ENCODE data around the gene LEAP2. TPM values are rescaled to one million over a fixed set of nuclear protein-coding genes. Genes with fewer than 3 reads are reported as not detected.

Gene LEAP2
- total RNA-seq (1 to 10 TPM; 1.3 to 2.1 TPM), polyA plus RNA-seq (1 to 10 TPM in 1 of 2 donors, under 1 TPM in 1; 0.88 to 1.7 TPM)
- long read RNA-seq, donor 1, partial matches to known transcripts = 0 of 12 reads
- long read RNA-seq, donor 1, other reads (novel, unspliced or antisense) = 12 of 12 reads
- long read RNA-seq, donor 2, partial matches to known transcripts = 0 of 4 reads
- long read RNA-seq, donor 2, other reads (novel, unspliced or antisense) = 4 of 4 reads

DNA sequence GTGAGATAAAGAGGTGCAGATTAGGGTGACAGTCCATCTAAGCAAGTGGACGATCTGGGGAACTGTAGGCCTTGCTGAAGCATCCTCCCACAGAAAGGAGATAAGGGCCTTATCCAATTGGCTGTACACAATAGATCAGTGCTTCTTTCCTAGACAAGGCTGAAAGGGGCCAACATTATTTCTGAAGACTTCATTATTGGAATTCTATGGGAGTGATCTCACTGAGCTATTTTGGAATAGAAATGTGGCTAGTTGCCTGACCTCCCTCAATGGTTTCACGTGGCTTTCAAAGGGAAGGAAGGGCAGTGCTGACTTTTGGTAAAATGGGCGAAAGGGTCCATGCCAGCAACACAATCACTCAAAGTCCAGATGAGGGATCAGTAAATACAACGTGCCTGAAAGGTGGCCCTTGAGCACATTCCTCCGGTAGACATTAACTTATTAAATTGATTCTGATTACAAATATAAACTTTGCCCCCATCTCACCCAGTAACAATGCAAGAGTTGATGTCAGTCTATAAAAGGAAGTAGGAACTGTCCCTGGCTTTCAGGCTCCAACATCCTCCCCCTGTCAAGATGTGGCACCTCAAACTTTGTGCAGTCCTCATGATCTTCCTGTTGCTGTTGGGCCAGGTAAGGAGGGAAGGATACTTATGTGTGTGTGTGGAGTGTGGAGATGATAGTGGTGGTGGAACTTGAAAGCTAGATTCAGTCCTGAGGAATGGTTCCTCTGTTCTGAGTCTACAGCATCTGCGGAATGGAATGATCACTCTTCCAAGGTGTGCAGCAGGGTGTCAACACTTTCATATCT is at the start of gene LEAP2:
LEAP2 (plus strand) TSS at position 550 of the 811 bp plus-strand sequence; CDS start at position 577, 27 bp downstream.
- intact Hi-C loops (cut with DNase I) = no loop called here
- peak within 1 kb of the TSS in 1 of 2 donors; percentile 34 for H3K27ac ChIP-seq (ENCODE audit: low read depth in 1 of 2, low read length in 2 of 2)
- peaks cover 0 to 9% of the 10 kb centered on the region in 2 donors for H3K4me1 ChIP-seq (ENCODE audit: control insufficient read depth in 1 of 2, insufficient read depth in 2 of 2, low read length in 2 of 2)
- DNase-seq (no peak), ATAC-seq (ENCODE audit: low FRiP score) (no peak)
- H3K9me3 ChIP-seq (ENCODE audit: control insufficient read depth, low read length) = no peaks in the 10 kb centered on the region
- H3K36me3 ChIP-seq (ENCODE audit: control insufficient read depth in 1 of 2, insufficient read depth in 2 of 2, low read length in 1 of 2) = peaks cover 0 to 1% of the 10 kb centered on the region in 2 donors
- H3K4me3 ChIP-seq (ENCODE audit: low read length in 2 of 2) = no peak within 1 kb of the TSS
- 44 to 46% methylated on average over 6 of the region's 6 CpGs for WGBS, 2 donors
- no peaks in the 10 kb centered on the region for H3K27me3 ChIP-seq (ENCODE audit: control insufficient read depth in 1 of 2, insufficient read depth in 2 of 2, low read length in 1 of 2)

DNA sequence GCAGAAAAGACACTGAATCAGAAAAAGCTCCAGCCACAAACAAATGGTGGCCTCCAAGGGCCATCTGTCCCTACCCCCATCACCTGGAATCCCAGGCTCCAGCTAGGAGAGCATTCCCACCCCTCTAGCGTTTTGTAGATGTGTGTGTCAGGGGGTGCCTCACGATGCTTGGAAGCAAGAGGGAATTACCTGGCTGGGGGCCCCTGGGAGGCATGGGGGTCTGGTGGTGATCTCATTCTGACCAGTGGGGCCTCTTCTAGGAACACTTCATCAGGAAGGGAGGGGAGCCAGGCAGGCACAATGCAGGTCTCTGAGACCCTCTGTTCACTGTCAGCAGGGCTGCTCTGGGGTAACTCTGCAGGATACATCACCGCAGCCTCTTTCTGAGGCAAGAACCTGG is 49.0 kb upstream of the LEAP2 start:
- Histone ChIP-seq H3K4me3 (ENCODE audit: low read length in 2 of 2) (no peak overlapping the region), H3K4me1 (ENCODE audit: control insufficient read depth in 1 of 2, insufficient read depth in 2 of 2, low read length in 2 of 2) (no peaks in the 10 kb centered on the region), H3K36me3 (ENCODE audit: control insufficient read depth in 1 of 2, insufficient read depth in 2 of 2, low read length in 1 of 2) (no peaks in the 10 kb centered on the region), H3K27me3 (ENCODE audit: control insufficient read depth in 1 of 2, insufficient read depth in 2 of 2, low read length in 1 of 2) (no peaks in the 10 kb centered on the region), H3K27ac (ENCODE audit: low read depth in 1 of 2, low read length in 2 of 2) (no peak overlapping the region), H3K9me3 (ENCODE audit: control insufficient read depth, low read length) (no peaks in the 10 kb centered on the region)
- ATAC-seq (ENCODE audit: low FRiP score) (no peak), DNase-seq (no peak)
- WGBS, 2 donors = 95 to 97% methylated on average over 3 of the region's 3 CpGs
- intact Hi-C loops (cut with DNase I) = loop anchor here in 1 of 2 donors (5.0 kb wide), 1 partner anchor 72 kb away; no protein-coding TSS in a partner anchor

GRCh38 chr5:132825033-132825833 is 48.2 kb upstream of the LEAP2 start:
- H3K9me3 ChIP-seq (ENCODE audit: control insufficient read depth, low read length) = no peaks in the 10 kb centered on the region
- DNase-seq (no peak), ATAC-seq (ENCODE audit: low FRiP score) (no peak)
- 58 to 68% methylated on average over 54 to 71 of the region's 71 CpGs for WGBS, 2 donors
- H3K36me3 ChIP-seq (ENCODE audit: control insufficient read depth in 1 of 2, insufficient read depth in 2 of 2, low read length in 1 of 2) = no peaks in the 10 kb centered on the region
- intact Hi-C loops (cut with DNase I) = no loop called here
- H3K4me1 ChIP-seq (ENCODE audit: control insufficient read depth in 1 of 2, insufficient read depth in 2 of 2, low read length in 2 of 2) = no peaks in the 10 kb centered on the region
- H3K27me3 ChIP-seq (ENCODE audit: control insufficient read depth in 1 of 2, insufficient read depth in 2 of 2, low read length in 1 of 2) = no peaks in the 10 kb centered on the region
- H3K4me3 ChIP-seq (ENCODE audit: low read length in 2 of 2) = no peak overlapping the region
- H3K27ac ChIP-seq (ENCODE audit: low read depth in 1 of 2, low read length in 2 of 2) = no peak overlapping the region

- intact Hi-C loops (cut with DNase I) = no loop called here
- Histone ChIP-seq H3K4me1 (ENCODE audit: control insufficient read depth in 1 of 2, insufficient read depth in 2 of 2, low read length in 2 of 2) (no peaks in the 10 kb centered on the region), H3K9me3 (ENCODE audit: control insufficient read depth, low read length) (no peaks in the 10 kb centered on the region), H3K27ac (ENCODE audit: low read depth in 1 of 2, low read length in 2 of 2) (no peak overlapping the region), H3K27me3 (ENCODE audit: control insufficient read depth in 1 of 2, insufficient read depth in 2 of 2, low read length in 1 of 2) (no peaks in the 10 kb centered on the region), H3K4me3 (ENCODE audit: low read length in 2 of 2) (no peak overlapping the region), H3K36me3 (ENCODE audit: control insufficient read depth in 1 of 2, insufficient read depth in 2 of 2, low read length in 1 of 2) (no peaks in the 10 kb centered on the region)
- WGBS, 2 donors = 61 to 63% methylated on average over 41 to 43 of the region's 43 CpGs
- no peak for ATAC-seq (ENCODE audit: low FRiP score)
- no peak for DNase-seq
Measured at GRCh38 chr5:132825834-132826391, 47.6 kb upstream of the LEAP2 start.

- intact Hi-C loops (cut with DNase I) = no loop called here
- DNase-seq (no peak), ATAC-seq (ENCODE audit: low FRiP score) (no peak)
- WGBS, 2 donors = 85 to 89% methylated on average over 6 of the region's 6 CpGs
- Histone ChIP-seq H3K9me3 (ENCODE audit: control insufficient read depth, low read length) (no peaks in the 10 kb centered on the region), H3K27ac (ENCODE audit: low read depth in 1 of 2, low read length in 2 of 2) (no peak overlapping the region), H3K36me3 (ENCODE audit: control insufficient read depth in 1 of 2, insufficient read depth in 2 of 2, low read length in 1 of 2) (no peaks in the 10 kb centered on the region), H3K27me3 (ENCODE audit: control insufficient read depth in 1 of 2, insufficient read depth in 2 of 2, low read length in 1 of 2) (no peaks in the 10 kb centered on the region), H3K4me3 (ENCODE audit: low read length in 2 of 2) (no peak overlapping the region), H3K4me1 (ENCODE audit: control insufficient read depth in 1 of 2, insufficient read depth in 2 of 2, low read length in 2 of 2) (no peaks in the 10 kb centered on the region)
Measured at GRCh38 chr5:132826424-132827082, 46.9 kb upstream of the LEAP2 start.

GRCh38 chr5:132827943-132828673 is 45.4 kb upstream of the LEAP2 start:
- H3K27me3 ChIP-seq (ENCODE audit: control insufficient read depth in 1 of 2, insufficient read depth in 2 of 2, low read length in 1 of 2) = no peaks in the 10 kb centered on the region
- 92 to 95% methylated on average over 4 of the region's 4 CpGs for WGBS, 2 donors
- DNase-seq = no peak
- intact Hi-C loops (cut with DNase I) = no loop called here
- no peaks in the 10 kb centered on the region for H3K9me3 ChIP-seq (ENCODE audit: control insufficient read depth, low read length)
- H3K27ac ChIP-seq (ENCODE audit: low read depth in 1 of 2, low read length in 2 of 2) = no peak overlapping the region
- no peaks in the 10 kb centered on the region for H3K36me3 ChIP-seq (ENCODE audit: control insufficient read depth in 1 of 2, insufficient read depth in 2 of 2, low read length in 1 of 2)
- H3K4me3 ChIP-seq (ENCODE audit: low read length in 2 of 2) = no peak overlapping the region
- no peaks in the 10 kb centered on the region for H3K4me1 ChIP-seq (ENCODE audit: control insufficient read depth in 1 of 2, insufficient read depth in 2 of 2, low read length in 2 of 2)
- ATAC-seq (ENCODE audit: low FRiP score) = no peak

- no peak for ATAC-seq (ENCODE audit: low FRiP score)
Measured at GRCh38 chr5:132828846-132829494, 44.5 kb upstream of the LEAP2 start.

More at GRCh38 chr5:132828846-132829494, 44.5 kb upstream of the LEAP2 start:
- DNase-seq = no peak
- intact Hi-C loops (cut with DNase I) = no loop called here
- no peaks in the 10 kb centered on the region for H3K36me3 ChIP-seq (ENCODE audit: control insufficient read depth in 1 of 2, insufficient read depth in 2 of 2, low read length in 1 of 2)
- no peak overlapping the region for H3K4me3 ChIP-seq (ENCODE audit: low read length in 2 of 2)
- H3K9me3 ChIP-seq (ENCODE audit: control insufficient read depth, low read length) = no peaks in the 10 kb centered on the region
- H3K27me3 ChIP-seq (ENCODE audit: control insufficient read depth in 1 of 2, insufficient read depth in 2 of 2, low read length in 1 of 2) = no peaks in the 10 kb centered on the region
- no peaks in the 10 kb centered on the region for H3K4me1 ChIP-seq (ENCODE audit: control insufficient read depth in 1 of 2, insufficient read depth in 2 of 2, low read length in 2 of 2)
- H3K27ac ChIP-seq (ENCODE audit: low read depth in 1 of 2, low read length in 2 of 2) = no peak overlapping the region
- 77 to 85% methylated on average over 4 of the region's 4 CpGs for WGBS, 2 donors

All from aorta (tissue), 5 donors.